ENCODE measurements around the gene GLG1. TPM values are rescaled to one million over a fixed set of nuclear protein-coding genes. Genes with fewer than 3 reads are reported as not detected.

The GLG1 gene
- total and polyA plus RNA-seq, 2 experiments from 2014 or later: 140 to 167 TPM

GRCh38 chr16:74480150-74481029 is 126.5 kb downstream of the GLG1 start:
- H3K27me3 ChIP-seq: no peaks in the 10 kb centered on the region
- peaks cover 47% of the 10 kb centered on the region for H3K36me3 ChIP-seq
- DNase-seq (ENCODE audit: low read depth in 1 of 2, low spot score in 1 of 2): peak in 1 of 2 donors; percentile 46
- H3K4me3 ChIP-seq: no peak overlapping the region
- H3K27ac ChIP-seq: no peak overlapping the region
- H3K4me1 ChIP-seq (ENCODE audit: low read depth): no peaks in the 10 kb centered on the region
- no peaks in the 10 kb centered on the region for H3K9me3 ChIP-seq (ENCODE audit: low read depth)
- no peak for TF ChIP-seq CTCF (IDR thresholded peaks at IDR 0.05; ENCODE audit: low read depth, low read length)

GRCh38 chr16:74477226-74477625 is 129.7 kb downstream of the GLG1 start:
- H3K27ac ChIP-seq: no peak overlapping the region
- H3K27me3 ChIP-seq: no peaks in the 10 kb centered on the region
- H3K36me3 ChIP-seq: peaks cover 31% of the 10 kb centered on the region
- no peak overlapping the region for H3K4me3 ChIP-seq
- no peaks in the 10 kb centered on the region for H3K4me1 ChIP-seq (ENCODE audit: low read depth)
- no peak for TF ChIP-seq CTCF (IDR thresholded peaks at IDR 0.05; ENCODE audit: low read depth, low read length)
- H3K9me3 ChIP-seq (ENCODE audit: low read depth): no peaks in the 10 kb centered on the region
- no peak for DNase-seq (ENCODE audit: low read depth in 1 of 2, low spot score in 1 of 2)

DNA sequence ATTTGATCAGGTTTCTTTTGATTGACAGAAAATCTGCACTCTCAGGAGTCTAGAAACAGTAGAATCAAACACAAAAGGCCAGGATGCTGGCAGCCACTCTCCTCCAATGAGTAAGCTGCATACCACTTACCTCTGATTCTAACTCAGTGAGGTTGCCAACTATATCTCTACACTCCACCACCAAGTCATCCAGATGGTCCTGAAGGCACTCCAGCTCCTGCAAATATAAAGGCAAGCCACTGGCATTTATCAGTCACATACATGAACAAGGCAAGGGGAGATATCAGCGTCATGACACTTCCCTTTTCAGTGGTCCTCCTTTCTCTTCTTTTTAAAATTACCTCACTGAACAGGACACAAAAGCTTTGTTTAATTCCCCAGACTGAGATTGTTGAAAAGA is 132.5 kb downstream of the GLG1 start:
- H3K9me3 ChIP-seq (ENCODE audit: low read depth): no peaks in the 10 kb centered on the region
- H3K27ac ChIP-seq: no peak overlapping the region
- no peaks in the 10 kb centered on the region for H3K27me3 ChIP-seq
- TF ChIP-seq CTCF (IDR thresholded peaks at IDR 0.05; ENCODE audit: low read depth, low read length): no peak
- H3K36me3 ChIP-seq: peaks cover 51% of the 10 kb centered on the region
- no peaks in the 10 kb centered on the region for H3K4me1 ChIP-seq (ENCODE audit: low read depth)
- no peak for DNase-seq (ENCODE audit: low read depth in 1 of 2, low spot score in 1 of 2)
- H3K4me3 ChIP-seq: no peak overlapping the region

DNA sequence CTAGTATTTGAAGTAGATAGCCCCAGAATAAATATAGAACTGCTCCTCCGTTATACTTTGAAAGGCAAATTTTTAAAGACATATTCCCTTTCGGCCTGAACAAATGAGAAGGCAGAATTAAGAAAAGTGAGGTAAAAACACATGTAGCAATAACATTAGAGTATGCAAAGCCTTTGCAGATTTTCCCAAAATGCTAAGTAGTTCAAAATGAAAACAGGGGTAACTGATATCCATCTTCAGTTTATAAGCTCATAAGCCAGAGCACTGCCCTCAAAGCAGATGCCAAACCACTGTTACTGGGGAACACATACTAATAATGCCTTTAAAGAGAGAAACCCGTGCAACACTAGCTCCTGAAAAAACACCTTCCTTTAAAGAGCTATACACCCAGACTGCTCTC is 134.4 kb downstream of the GLG1 start:
- TF ChIP-seq CTCF (IDR thresholded peaks at IDR 0.05; ENCODE audit: low read depth, low read length): no peak
- H3K27ac ChIP-seq: no peak overlapping the region
- peaks cover 61% of the 10 kb centered on the region for H3K36me3 ChIP-seq
- DNase-seq (ENCODE audit: low read depth in 1 of 2, low spot score in 1 of 2): no peak
- H3K27me3 ChIP-seq: no peaks in the 10 kb centered on the region
- no peaks in the 10 kb centered on the region for H3K9me3 ChIP-seq (ENCODE audit: low read depth)
- no peaks in the 10 kb centered on the region for H3K4me1 ChIP-seq (ENCODE audit: low read depth)
- no peak overlapping the region for H3K4me3 ChIP-seq

GRCh38 chr16:74472010-74472409 is 134.9 kb downstream of the GLG1 start:
- no peak overlapping the region for H3K4me3 ChIP-seq
- no peak for DNase-seq (ENCODE audit: low read depth in 1 of 2, low spot score in 1 of 2)
- H3K27ac ChIP-seq: no peak overlapping the region
- H3K9me3 ChIP-seq (ENCODE audit: low read depth): no peaks in the 10 kb centered on the region
- H3K27me3 ChIP-seq: no peaks in the 10 kb centered on the region
- H3K4me1 ChIP-seq (ENCODE audit: low read depth): no peaks in the 10 kb centered on the region
- H3K36me3 ChIP-seq: peaks cover 61% of the 10 kb centered on the region
- TF ChIP-seq CTCF (IDR thresholded peaks at IDR 0.05; ENCODE audit: low read depth, low read length): no peak
